HCT116 (cell line): ENCODE measurements around the gene HGFAC. TPM values are rescaled to one million over a fixed set of nuclear protein-coding genes. Genes with fewer than 3 reads are reported as not detected.

ENCODE experiments used
- ATAC-seq: fragments of 200-7000 bp; cut with Tn5 transposase; 2 replicates; pipeline ENCODE4 v1.9.1; 2020; ENCODE audit warnings: mild to moderate bottlenecking, moderate library complexity
- BruUV-seq: library from RNA; stranded (reverse); fragments of 400-500 nt; replicated peaks from 2 replicates; lab custom pipeline; 2021; lab: Mats Ljungman, UMichigan
- CTCF ChIA-PET: fragments of 300-600 bp; sonication (Branson Sonifier 250); formaldehyde crosslinking; loops from one replicate; lab custom pipeline; 2021; ENCODE audit warnings: antibody characterized with exemption; lab: Charles Lee
- POLR2A ChIA-PET: fragments of 300-600, 350-600 bp; sonication (Branson Sonifier 250); formaldehyde crosslinking; loops from one replicate; lab custom pipeline; 2021; ENCODE audit warnings: antibody characterized with exemption; lab: Charles Lee
- RAD21 ChIA-PET, 2 experiments: fragments of 300-600 bp; sonication (Branson Sonifier 250); formaldehyde crosslinking; loops; one replicate each; lab custom pipeline; 2023; ENCODE audit warnings: low total read pairs in 2 of 2; ENCODE audit not compliant: uncharacterized antibody in 2 of 2, unreplicated experiment in 2 of 2, low non-redundant PET in 1 of 2; lab: Charles Lee
- DNase-seq: peaks from one replicate; pipeline ENCODE4 v3.0.0-alpha.2; 2010; ENCODE audit warnings: low read depth, low spot score
- H2AFZ ChIP-seq: fragments of 200-600 bp; shearing (Covaris generic), sonication (generic); 2 replicates; pipeline ENCODE4 v1.6.1; 2017; ENCODE audit warnings: low read depth, mixed run types, mixed read lengths, antibody characterized with exemption, low read length; ENCODE audit not compliant: poor library complexity, severe bottlenecking
- H3K27ac ChIP-seq: 2 replicates; pipeline ENCODE4 v1.5.1; 2012; ENCODE audit warnings: low read depth, low read length
- H3K27me3 ChIP-seq: fragments of 200-600 bp; sonication (generic); 2 replicates; pipeline ENCODE4 v1.6.1; 2016; ENCODE audit warnings: mixed run types, low read length, mixed read lengths; ENCODE audit not compliant: insufficient read depth
- H3K36me3 ChIP-seq, 2 experiments: fragments of 200-500 bp in 1 of 2; fragments of 200-600 bp in 1 of 2; sonication (Bioruptor generic) in 1 of 2; sonication (generic) in 1 of 2; 2 replicates each; pipeline versions ENCODE4 v1.5.1 to v1.6.1; 2014 to 2016; ENCODE audit warnings: low read length in 2 of 2, inconsistent platforms in 1 of 2, mixed read lengths in 1 of 2, mixed run types in 1 of 2; ENCODE audit not compliant: insufficient read depth in 2 of 2, control insufficient read depth in 1 of 2
- H3K4me1 ChIP-seq, 2 experiments: fragments of 200-600 bp in 1 of 2; sonication (generic) in 1 of 2; 2 replicates each; pipeline versions ENCODE4 v1.5.1 to v1.6.1; 2012 to 2017; ENCODE audit warnings: low read length in 2 of 2, inconsistent platforms in 1 of 2, mild to moderate bottlenecking in 1 of 2, mixed read lengths in 1 of 2, mixed run types in 1 of 2, moderate library complexity in 1 of 2; ENCODE audit not compliant: insufficient read depth in 2 of 2, control insufficient read depth in 1 of 2
- H3K4me2 ChIP-seq: fragments of 200-600 bp; sonication (generic); 2 replicates; pipeline ENCODE4 v1.6.1; 2017; ENCODE audit warnings: mixed run types, low read length, mixed read lengths
- H3K4me3 ChIP-seq, 2 experiments: fragments of 200-600 bp in 1 of 2; sonication (generic) in 1 of 2; replicated peaks in 1 of 2; 2 replicates each; pipeline ENCODE4 v1.5.1; 2011 to 2016; ENCODE audit warnings: low read length in 2 of 2, control low read depth in 1 of 2, low read depth in 1 of 2, mild to moderate bottlenecking in 1 of 2, mixed read lengths in 1 of 2, mixed run types in 1 of 2
- H3K79me2 ChIP-seq: fragments of 200-600 bp; sonication (generic); 2 replicates; pipeline ENCODE4 v1.6.1; 2017; ENCODE audit warnings: mild to moderate bottlenecking, mixed run types, low read length, moderate library complexity, mixed read lengths; ENCODE audit not compliant: insufficient read depth
- H3K9ac ChIP-seq: fragments of 200-600 bp; sonication (generic); 2 replicates; pipeline ENCODE4 v1.6.1; 2016; ENCODE audit warnings: low read length, mixed read lengths
- H3K9me2 ChIP-seq: fragments of 200-600 bp; sonication (generic), shearing (Covaris generic); 2 replicates; pipeline ENCODE4 v1.6.1; 2017; ENCODE audit warnings: mixed run types, mild to moderate bottlenecking, moderate library complexity; ENCODE audit not compliant: insufficient read depth
- H3K9me3 ChIP-seq, 2 experiments: fragments of 200-500 bp in 1 of 2; fragments of 200-600 bp in 1 of 2; sonication (Bioruptor generic) in 1 of 2; sonication (generic) in 1 of 2; 2 replicates each; pipeline ENCODE4 v1.6.1; 2014 to 2017; ENCODE audit warnings: low read length in 2 of 2, mixed read lengths in 2 of 2, inconsistent platforms in 1 of 2, low read depth in 1 of 2, mild to moderate bottlenecking in 1 of 2, mixed run types in 1 of 2, moderate library complexity in 1 of 2; ENCODE audit not compliant: control insufficient read depth in 1 of 2, insufficient read depth in 1 of 2
- H4K20me1 ChIP-seq: fragments of 200-600 bp; sonication (generic), shearing (Covaris generic); 2 replicates; pipeline ENCODE4 v1.6.1; 2017; ENCODE audit warnings: mixed run types, mild to moderate bottlenecking, moderate library complexity; ENCODE audit not compliant: insufficient read depth
- ATF3 ChIP-seq: IDR thresholded peaks from 2 replicates; pipeline ENCODE4 v1.6.1; 2012
- CBX3 ChIP-seq: IDR thresholded peaks from 2 replicates; pipeline ENCODE4 v1.6.1; 2012; ENCODE audit warnings: low read depth
- EZH2 ChIP-seq: fragments of 200-600 bp; sonication (generic); IDR thresholded peaks from 2 replicates; pipeline ENCODE4 v1.6.1; 2017; ENCODE audit warnings: antibody characterized with exemption, mixed run types
- MAX ChIP-seq: IDR thresholded peaks from 2 replicates; pipeline ENCODE4 v1.6.1; 2012
- POLR2A ChIP-seq: IDR thresholded peaks from 2 replicates; pipeline ENCODE4 v1.7.0; 2011; ENCODE audit warnings: borderline replicate concordance; ENCODE audit not compliant: insufficient read depth, insufficient read length; ENCODE audit errors: extremely low read depth
- SRF ChIP-seq: IDR thresholded peaks from 2 replicates; pipeline ENCODE4 v1.6.1; 2012; ENCODE audit warnings: low read depth
- ZFX ChIP-seq: fragments of 450-650 bp; IDR thresholded peaks from 2 replicates; pipeline ENCODE4 v1.6.1; 2017
- intact Hi-C: fragments of 100-400 bp; cut with micrococcal nuclease; formaldehyde crosslinking; loops from 2 replicates; pipeline ENCODE4 v1.10.0; 2022
- total RNA-seq: library from RNA; stranded (reverse); gene quantifications from one replicate; pipeline ENCODE4 v1.2.1, GENCODE V29; 2021; ENCODE audit not compliant: unreplicated experiment

HGFAC gene
- total RNA-seq, 1 experiment from 2014 or later, result 1.1 TPM

- no peaks in the 10 kb centered on the region for H4K20me1 ChIP-seq
- no peak overlapping the region for H3K4me3 ChIP-seq
- DNase-seq, result no peak
- RAD21 ChIA-PET, result no interaction called here
- BruUV-seq, result no TSS peak
- H2AFZ ChIP-seq, result no peak overlapping the region
- TF ChIP-seq POLR2A (no peak), MAX (no peak)
- TF ChIP-seq, all 23 proteins: peak for 0
- Histone ChIP-seq H3K4me2 (no peak overlapping the region), H3K27me3 (no peaks in the 10 kb centered on the region), H3K36me3 (no peaks in the 10 kb centered on the region), H3K79me2 (no peaks in the 10 kb centered on the region), H3K9me3 (peaks cover 0 to 5% of the 10 kb centered on the region in 2 experiments; a peak in 1 of 4 replicates), H3K9me2 (no peaks in the 10 kb centered on the region), H3K9ac (no peak overlapping the region), H3K27ac (no peak overlapping the region), H3K4me1 (peaks cover 4 to 10% of the 10 kb centered on the region in 2 experiments; a peak in 2 of 4 replicates)
- CTCF ChIA-PET, result no interaction called here
- ATAC-seq, result no peak
- intact Hi-C loops, result no loop called here
- POLR2A ChIA-PET, result no interaction called here
Observed at GRCh38 chr4:3466691-3467600, 25.2 kb downstream of the HGFAC start.

GRCh38 chr4:3467601-3468031 lies 25.8 kb downstream of the HGFAC start:
- Histone ChIP-seq H3K9me3 (peaks cover 0 to 5% of the 10 kb centered on the region in 2 experiments; a peak in 1 of 4 replicates), H3K4me1 (peaks cover 2 to 9% of the 10 kb centered on the region in 2 experiments; a peak in 2 of 4 replicates), H2AFZ (no peak overlapping the region), H3K27me3 (no peaks in the 10 kb centered on the region), H3K4me3 (no peak overlapping the region), H3K9me2 (no peaks in the 10 kb centered on the region), H4K20me1 (no peaks in the 10 kb centered on the region), H3K4me2 (no peak overlapping the region), H3K79me2 (no peaks in the 10 kb centered on the region), H3K27ac (no peak overlapping the region), H3K9ac (no peak overlapping the region), H3K36me3 (no peaks in the 10 kb centered on the region)
- BruUV-seq, result no TSS peak
- intact Hi-C loops, result no loop called here
- ATAC-seq (no peak), DNase-seq (no peak)
- ChIA-PET RAD21 (no interaction called here), POLR2A (no interaction called here), CTCF (no interaction called here)
- no peak for TF ChIP-seq SRF
- TF ChIP-seq ZFX, result no peak
- TF ChIP-seq ATF3, result no peak
- TF ChIP-seq EZH2, result no peak
- no peak for TF ChIP-seq CBX3
- no peak for TF ChIP-seq MAX
